ENCODE measurements around the gene NCAPD3. TPM values are rescaled to one million over a fixed set of nuclear protein-coding genes. Genes with fewer than 3 reads are reported as not detected.

NCAPD3 gene
- total and polyA plus RNA-seq, 2 donors (not counting 3 experiments of a cell fraction or from before 2014, with no cell fraction given), result 22.6 to 43.8 TPM

DNA sequence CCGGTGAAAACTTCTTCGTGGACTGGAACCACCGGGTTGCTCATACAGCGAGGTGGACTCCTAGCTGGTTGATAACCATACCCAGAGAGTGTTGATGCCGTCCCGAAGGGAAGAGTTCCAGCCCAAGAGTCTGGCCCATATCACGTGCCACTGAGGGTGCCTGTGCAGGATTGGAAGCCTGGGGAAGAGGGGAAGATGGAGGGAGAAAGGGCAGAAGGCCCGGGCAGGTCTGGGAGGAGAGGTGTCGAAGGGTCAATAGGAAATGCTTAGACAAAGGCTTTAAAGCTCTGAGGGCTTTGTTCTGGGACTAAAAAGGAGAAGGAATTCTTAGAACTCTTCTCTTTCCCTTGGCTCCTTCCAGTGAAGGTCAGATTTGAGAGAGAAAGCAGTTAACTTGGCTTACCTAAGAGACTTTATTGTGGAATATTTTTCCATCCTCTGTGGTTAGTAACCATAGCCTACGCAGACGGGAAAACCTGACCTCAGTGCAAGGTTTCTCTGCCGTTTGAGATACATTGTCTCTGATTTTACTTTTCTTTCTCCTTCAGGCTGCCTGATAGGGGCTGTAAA is 84.4 kb downstream of the NCAPD3 start:
- H3K9me1 ChIP-seq (replicated peaks; ENCODE audit: control insufficient read depth, extremely low read depth, insufficient read depth, low read length), result no peaks in the 10 kb centered on the region
- FAIRE-seq (no peak), DNase-seq (ENCODE audit: low read depth, low spot score) (no peak)
- H3K27me3 ChIP-seq (ENCODE audit: control insufficient read depth in 2 of 2, insufficient read depth in 2 of 2, low read length in 2 of 2), result no peaks in the 10 kb centered on the region
- H2AFZ ChIP-seq (ENCODE audit: low read depth, low read length), result no peak overlapping the region
- H3K9ac ChIP-seq (replicated peaks; ENCODE audit: extremely low read depth, insufficient read depth, low read length), result no peak overlapping the region
- no peak overlapping the region for H3K27ac ChIP-seq (ENCODE audit: insufficient read depth, low read depth, low read length)
- TF ChIP-seq, protein P1, sequence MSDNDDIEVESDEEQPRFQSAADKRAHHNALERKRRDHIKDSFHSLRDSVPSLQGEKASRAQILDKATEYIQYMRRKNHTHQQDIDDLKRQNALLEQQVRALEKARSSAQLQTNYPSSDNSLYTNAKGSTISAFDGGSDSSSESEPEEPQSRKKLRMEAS (IDR thresholded peaks at IDR 0.05; ENCODE audit: insufficient read depth, insufficient read length), result no peak
- TF ChIP-seq GATA2 (IDR thresholded peaks at IDR 0.05; ENCODE audit: insufficient read depth, insufficient read length, low read depth, low read length) (no peak), MYC (IDR thresholded peaks at IDR 0.05; ENCODE audit: low read depth, low read length) (no peak), POLR2A (IDR thresholded peaks at IDR 0.05; ENCODE audit: low read depth, low read length) (no peak)
- TF ChIP-seq, protein P2, sequence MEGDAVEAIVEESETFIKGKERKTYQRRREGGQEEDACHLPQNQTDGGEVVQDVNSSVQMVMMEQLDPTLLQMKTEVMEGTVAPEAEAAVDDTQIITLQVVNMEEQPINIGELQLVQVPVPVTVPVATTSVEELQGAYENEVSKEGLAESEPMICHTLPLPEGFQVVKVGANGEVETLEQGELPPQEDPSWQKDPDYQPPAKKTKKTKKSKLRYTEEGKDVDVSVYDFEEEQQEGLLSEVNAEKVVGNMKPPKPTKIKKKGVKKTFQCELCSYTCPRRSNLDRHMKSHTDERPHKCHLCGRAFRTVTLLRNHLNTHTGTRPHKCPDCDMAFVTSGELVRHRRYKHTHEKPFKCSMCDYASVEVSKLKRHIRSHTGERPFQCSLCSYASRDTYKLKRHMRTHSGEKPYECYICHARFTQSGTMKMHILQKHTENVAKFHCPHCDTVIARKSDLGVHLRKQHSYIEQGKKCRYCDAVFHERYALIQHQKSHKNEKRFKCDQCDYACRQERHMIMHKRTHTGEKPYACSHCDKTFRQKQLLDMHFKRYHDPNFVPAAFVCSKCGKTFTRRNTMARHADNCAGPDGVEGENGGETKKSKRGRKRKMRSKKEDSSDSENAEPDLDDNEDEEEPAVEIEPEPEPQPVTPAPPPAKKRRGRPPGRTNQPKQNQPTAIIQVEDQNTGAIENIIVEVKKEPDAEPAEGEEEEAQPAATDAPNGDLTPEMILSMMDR (IDR thresholded peaks at IDR 0.05; ENCODE audit: extremely low read depth in 1 of 2, insufficient read depth in 1 of 2, low read depth in 1 of 2, low read length in 2 of 2), result no peak
- no peak overlapping the region for H3K4me2 ChIP-seq (ENCODE audit: insufficient read depth, low read length)
- peaks cover 7 to 9% of the 10 kb centered on the region in 2 experiments for H3K36me3 ChIP-seq (ENCODE audit: control insufficient read depth in 2 of 2, extremely low read depth in 1 of 2, insufficient read depth in 2 of 2, low read length in 2 of 2)
- BruUV-seq (replicated peaks), result no TSS peak
- no peaks in the 10 kb centered on the region for H3K4me1 ChIP-seq (ENCODE audit: control insufficient read depth, extremely low read depth, insufficient read depth, low read length)
- ChIA-PET CTCF (interaction anchor here (0.9 to 5.3 kb wide), 8 partner anchors 14 to 211 kb away, joined by 3 to 80 read pairs (median 4); no protein-coding TSS in a partner anchor), POLR2A (no interaction called here)
- intact Hi-C loops (cut with micrococcal nuclease) (loop anchor here (1.0 kb wide), 3 partner anchors 18 to 212 kb away; no protein-coding TSS in a partner anchor), dilution Hi-C loops (cut with MboI; ENCODE audit: extremely low pct_ligation_motif_present, low sequenced_read_pairs) (no loop called here)
- no peaks in the 10 kb centered on the region for H3K9me3 ChIP-seq (replicated peaks; ENCODE audit: control insufficient read depth, insufficient read depth, low read length)
- H3K79me2 ChIP-seq (ENCODE audit: control insufficient read depth, insufficient read depth, low read length), result peaks cover 5% of the 10 kb centered on the region
- no peak overlapping the region for H3K4me3 ChIP-seq (replicated peaks in 1 of 3; ENCODE audit: insufficient read depth in 1 of 3, low read depth in 1 of 3, low read length in 3 of 3)
- no peaks in the 10 kb centered on the region for H4K20me1 ChIP-seq (replicated peaks; ENCODE audit: control insufficient read depth, extremely low read depth, insufficient read depth, low read length)

DNA sequence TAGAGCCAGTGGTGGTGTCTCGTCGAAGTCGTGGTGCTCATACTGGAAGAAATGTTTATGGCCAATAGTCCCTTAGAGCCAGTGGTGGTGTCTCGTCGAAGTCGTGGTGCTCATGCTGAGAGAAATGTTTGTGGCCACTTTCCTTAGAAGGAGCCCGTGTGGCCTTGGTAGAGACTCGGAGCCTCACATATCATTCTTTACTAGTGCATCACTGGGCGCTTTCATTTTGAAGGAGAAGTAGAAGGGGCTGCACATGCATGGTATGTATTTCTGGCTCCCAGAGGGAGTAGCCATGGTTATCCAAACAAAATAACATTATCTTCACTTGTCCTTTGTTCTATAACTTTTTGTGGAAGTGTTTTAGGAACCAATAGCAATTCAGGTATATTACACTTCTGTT is 85.4 kb downstream of the NCAPD3 start:
- POLR2A ChIA-PET, result no interaction called here

More for the DNA sequence above, 85.4 kb downstream of the NCAPD3 start:
- Histone ChIP-seq H3K4me3 (replicated peaks in 1 of 3; ENCODE audit: insufficient read depth in 1 of 3, low read depth in 1 of 3, low read length in 3 of 3) (no peak overlapping the region), H2AFZ (ENCODE audit: low read depth, low read length) (no peak overlapping the region), H3K27ac (ENCODE audit: insufficient read depth, low read depth, low read length) (no peak overlapping the region), H3K4me2 (ENCODE audit: insufficient read depth, low read length) (no peak overlapping the region), H3K4me1 (ENCODE audit: control insufficient read depth, extremely low read depth, insufficient read depth, low read length) (no peaks in the 10 kb centered on the region), H3K79me2 (ENCODE audit: control insufficient read depth, insufficient read depth, low read length) (peaks cover 5% of the 10 kb centered on the region), H3K36me3 (ENCODE audit: control insufficient read depth in 2 of 2, extremely low read depth in 1 of 2, insufficient read depth in 2 of 2, low read length in 2 of 2) (peaks cover 6 to 8% of the 10 kb centered on the region in 2 experiments), H3K9ac (replicated peaks; ENCODE audit: extremely low read depth, insufficient read depth, low read length) (no peak overlapping the region), H4K20me1 (replicated peaks; ENCODE audit: control insufficient read depth, extremely low read depth, insufficient read depth, low read length) (no peaks in the 10 kb centered on the region), H3K27me3 (ENCODE audit: control insufficient read depth in 2 of 2, insufficient read depth in 2 of 2, low read length in 2 of 2) (no peaks in the 10 kb centered on the region), H3K9me1 (replicated peaks; ENCODE audit: control insufficient read depth, extremely low read depth, insufficient read depth, low read length) (no peaks in the 10 kb centered on the region), H3K9me3 (replicated peaks; ENCODE audit: control insufficient read depth, insufficient read depth, low read length) (no peaks in the 10 kb centered on the region)
- intact Hi-C loops (cut with micrococcal nuclease), result no loop called here
- FAIRE-seq, result no peak
- no peak for TF ChIP-seq POLR2AphosphoS5 (IDR thresholded peaks at IDR 0.05; ENCODE audit: insufficient read depth, low read depth, low read length)
- no peak for TF ChIP-seq EZH2 (IDR thresholded peaks at IDR 0.05; ENCODE audit: borderline replicate concordance, low read depth, low read length, severe bottlenecking)
- TF ChIP-seq MYC (IDR thresholded peaks at IDR 0.05; ENCODE audit: low read depth, low read length), result no peak
- TF ChIP-seq POLR2A (IDR thresholded peaks at IDR 0.05; ENCODE audit: low read depth, low read length), result no peak
- no peak for TF ChIP-seq JUN (IDR thresholded peaks at IDR 0.05; ENCODE audit: borderline replicate concordance, insufficient read depth, insufficient read length, low read depth)
- TF ChIP-seq, protein P1 (IDR thresholded peaks at IDR 0.05; ENCODE audit: insufficient read depth, insufficient read length), result no peak
- TF ChIP-seq, protein P2 (IDR thresholded peaks at IDR 0.05; ENCODE audit: extremely low read depth in 1 of 2, insufficient read depth in 1 of 2, low read depth in 1 of 2, low read length in 2 of 2), result no peak
- TF ChIP-seq FOS (IDR thresholded peaks at IDR 0.05; ENCODE audit: borderline replicate concordance, insufficient read depth, low read length), result no peak
- TF ChIP-seq GATA2 (IDR thresholded peaks at IDR 0.05; ENCODE audit: insufficient read depth, insufficient read length, low read depth, low read length), result no peak
- dilution Hi-C loops (cut with MboI; ENCODE audit: extremely low pct_ligation_motif_present, low sequenced_read_pairs), result no loop called here
- CTCF ChIA-PET, result interaction anchor here (1.0 to 5.3 kb wide), 5 partner anchors 13 to 210 kb away, joined by 4 to 80 read pairs (median 5); no protein-coding TSS in a partner anchor
- no TSS peak for BruUV-seq (replicated peaks)
- DNase-seq (ENCODE audit: low read depth, low spot score), result no peak
